Measurements from ENCODE around the gene RABEP1. TPM values are rescaled to one million over a fixed set of nuclear protein-coding genes. Genes with fewer than 3 reads are reported as not detected.

The RABEP1 gene
- 33.3 and 43.4 TPM in 2 replicates for total RNA-seq

GRCh38 chr17:5281814-5282641 lies at the start of gene RABEP1:
Gene RABEP1, plus strand, starts transcription at chr17:5282284. Its CDS starts 203 bp downstream, at chr17:5282487.

DNA sequence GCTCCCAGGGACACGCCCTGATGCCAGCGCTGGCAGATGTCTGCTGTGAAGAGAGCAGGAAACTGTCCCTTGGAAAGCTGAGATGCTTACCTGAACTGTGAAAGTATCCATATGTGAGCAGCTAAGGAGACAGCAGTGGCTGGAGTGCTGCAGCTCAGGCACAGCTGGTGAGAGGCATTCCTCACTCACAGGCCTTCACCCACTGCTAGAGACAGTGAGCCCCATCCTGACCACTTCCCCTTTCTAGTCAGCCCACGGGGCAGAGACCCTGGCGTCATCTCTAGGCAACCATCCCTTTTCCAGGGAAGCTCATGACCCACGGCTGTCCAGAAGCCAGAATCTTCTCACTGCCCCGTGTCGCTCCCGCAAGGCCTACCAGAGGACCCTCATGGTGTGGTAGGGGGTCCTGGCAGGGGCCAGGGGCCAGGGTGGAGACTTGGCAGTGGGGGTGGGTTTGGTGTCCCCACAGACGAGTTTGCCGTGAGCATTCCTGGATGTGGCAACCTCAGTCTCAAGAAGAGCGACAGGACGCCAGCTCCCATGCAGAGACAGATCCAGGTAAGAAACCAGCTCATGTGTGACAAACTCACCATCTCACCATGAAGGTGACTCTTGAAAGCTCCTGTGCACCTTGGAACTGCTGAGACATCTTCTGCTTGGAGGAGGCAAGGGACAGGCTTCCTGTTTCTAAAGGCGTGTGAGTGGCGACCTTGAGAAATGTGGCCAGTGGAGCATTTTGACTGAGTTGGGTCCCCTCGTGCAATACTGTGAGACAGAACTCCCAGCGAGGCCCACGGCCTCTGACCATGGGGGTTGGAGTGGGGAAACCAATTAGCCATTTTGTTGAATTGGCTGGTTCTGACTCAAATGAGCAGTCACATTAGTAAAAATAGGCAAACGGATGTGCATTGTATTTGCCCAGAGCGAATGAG lies 47.2 kb upstream of the RABEP1 start, which contains the start of gene SCIMP:
SCIMP (minus strand) TSS at position 216 of the 932 bp plus-strand sequence; CDS start at position 111, 105 bp downstream.

DNA sequence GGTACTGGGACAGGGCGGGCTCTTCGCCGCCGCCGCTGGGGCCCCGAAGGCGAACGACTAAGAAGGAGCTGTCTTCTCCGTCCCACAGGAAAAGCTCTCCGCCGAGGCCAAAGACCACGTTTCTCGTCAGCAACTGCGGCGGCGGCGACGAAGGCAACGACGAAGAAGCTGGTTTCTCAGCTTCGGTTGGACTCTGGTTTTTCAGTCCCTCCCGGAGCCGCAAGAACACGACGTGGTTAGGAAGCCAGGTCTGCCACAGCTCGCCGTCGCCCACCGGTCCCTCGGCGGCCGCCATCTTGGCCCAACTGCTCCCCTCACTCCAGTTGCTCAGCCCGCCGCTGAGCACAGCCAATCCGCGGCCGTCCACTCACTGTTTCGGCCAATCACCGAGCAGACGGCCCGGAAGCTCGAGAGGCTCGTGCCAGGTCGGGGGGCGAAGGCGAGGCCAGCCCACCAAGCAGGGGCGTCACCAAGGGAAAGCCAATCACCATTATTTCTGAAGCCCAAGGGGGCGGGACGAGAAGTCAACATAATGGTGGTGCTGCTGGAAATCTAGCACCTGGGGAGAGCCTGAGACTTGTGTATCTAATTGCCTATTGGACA lies 137.4 kb downstream of the RABEP1 start, which contains the start of gene NUP88:
NUP88 (minus strand) TSS at position 307 of the 603 bp plus-strand sequence; CDS start at position 295, 12 bp downstream.

GRCh38 chr17:5419959-5420653 lies 138.0 kb downstream of the RABEP1 start, which contains the start of gene RPAIN:
Gene RPAIN, plus strand, starts transcription at chr17:5420182. Its CDS starts 29 bp downstream, at chr17:5420211.

Other genes starting within 250 kb of the RABEP1 start
- 0.14 TPM in 1 of 2 replicates, not detected in the other for gene SLC52A1, start 246.9 kb upstream of the RABEP1 start, total RNA-seq
- gene ZFP3, start 203.8 kb upstream of the RABEP1 start, total RNA-seq = 1.0 and 1.3 TPM in 2 replicates
- 5.3 and 6.6 TPM in 2 replicates for gene ZNF232, start 170.4 kb upstream of the RABEP1 start, total RNA-seq
- under 0.01 TPM in 1 of 2 replicates, not detected in the other for gene USP6, start 166.3 kb upstream of the RABEP1 start, total RNA-seq
- gene ZNF594, start 90.4 kb upstream of the RABEP1 start, total RNA-seq = 6.0 and 7.0 TPM in 2 replicates
- gene SCIMP, start 47.4 kb upstream of the RABEP1 start, total RNA-seq = not detected in 2 replicates
- 57.8 and 75.1 TPM in 2 replicates for gene NUP88, start 137.4 kb downstream of the RABEP1 start, total RNA-seq
- gene RPAIN, start 137.9 kb downstream of the RABEP1 start, total RNA-seq = 35.2 and 45.2 TPM in 2 replicates
- 153 and 207 TPM in 2 replicates for gene C1QBP, start 156.9 kb downstream of the RABEP1 start, total RNA-seq
- 7.8 and 8.5 TPM in 2 replicates for gene DHX33, start 186.7 kb downstream of the RABEP1 start, total RNA-seq
- 22.3 and 27.8 TPM in 2 replicates for gene DERL2, start 203.9 kb downstream of the RABEP1 start, total RNA-seq
- gene MIS12, start 204.3 kb downstream of the RABEP1 start, total RNA-seq = 9.5 and 11.1 TPM in 2 replicates